Urinary bladder (tissue), 4 donors: ENCODE data around the gene RAB3B. TPM values are rescaled to one million over a fixed set of nuclear protein-coding genes. Genes with fewer than 3 reads are reported as not detected.
"Not testable (repeated sequence)": the region's sequence is repeated elsewhere in the genome, so short reads cannot be mapped to it uniquely, and the experiment has no call there.

Source experiments
- DNase-seq: peaks from one replicate; pipeline ENCODE4 v3.0.0-alpha.2; 2015; ENCODE audit errors: extremely low spot score
- H3K27ac ChIP-seq: one replicate; pipeline ENCODE4 v1.5.1; 2013; ENCODE audit warnings: low read depth, mild to moderate bottlenecking, moderate library complexity
- H3K36me3 ChIP-seq: one replicate; pipeline ENCODE4 v1.6.1; 2013; ENCODE audit warnings: mild to moderate bottlenecking, moderate library complexity; ENCODE audit not compliant: insufficient read depth
- H3K4me1 ChIP-seq: one replicate; pipeline ENCODE4 v1.6.1; 2013; ENCODE audit warnings: mild to moderate bottlenecking, moderate library complexity; ENCODE audit not compliant: insufficient read depth
- H3K4me3 ChIP-seq: one replicate; pipeline ENCODE4 v1.5.1; 2013; ENCODE audit warnings: low read depth, low read length
- WGBS: extraction: QIAGEN DNeasy Blood & Tissue Kit; methylation state at CpG from one replicate; pipeline ENCODE4 v1.1.7; 2013; 5-methylcytosine and 5-hydroxymethylcytosine counted together
- polyA plus RNA-seq: library from polyadenylated mRNA; stranded (reverse); fragments of 200-250 nt; gene quantifications from one replicate; pipeline ENCODE4 v1.2.3, GENCODE V29; 2013
- small RNA-seq: library from RNA; depleted of rRNA; stranded (forward); fragments of <200 nt; gene quantifications from one replicate; pipeline ENCODE3, GENCODE V24; 2014
- total RNA-seq: library from RNA; depleted of rRNA; stranded (reverse); fragments of >200 nt; gene quantifications from one replicate; pipeline ENCODE4 v1.2.3, GENCODE V29; 2014
- donor health status: healthy with polysubstance abuse.
- donor health status: healthy.

Gene RAB3B
- total and polyA plus RNA-seq, 2 donors, result 0.44 to 1.7 TPM

GRCh38 chr1:51875291-51875772 lies 115.2 kb downstream of the RAB3B start:
- Histone ChIP-seq H3K4me3 (no peak overlapping the region), H3K27ac (no peak overlapping the region), H3K36me3 (no peaks in the 10 kb centered on the region), H3K4me1 (peaks cover 1% of the 10 kb centered on the region)
- 74% methylated on average over 6 of the region's 6 CpGs for WGBS
- no peak for DNase-seq

GRCh38 chr1:51873270-51873669 lies 117.2 kb downstream of the RAB3B start:
- not testable (repeated sequence) for H3K36me3 ChIP-seq, H3K27ac ChIP-seq, H3K4me3 ChIP-seq, H3K4me1 ChIP-seq, DNase-seq
- WGBS, result 100% methylated on average over 1 of the region's 1 CpG

- H3K27ac ChIP-seq, result no peak overlapping the region
- no peak for DNase-seq
- no peaks in the 10 kb centered on the region for H3K4me1 ChIP-seq
- no peaks in the 10 kb centered on the region for H3K36me3 ChIP-seq
- WGBS, result 97% methylated on average over 6 of the region's 6 CpGs
- H3K4me3 ChIP-seq, result no peak overlapping the region
Observed at GRCh38 chr1:51871351-51871975, 119.0 kb downstream of the RAB3B start.

GRCh38 chr1:51870603-51871350 lies 119.7 kb downstream of the RAB3B start:
- no peak overlapping the region for H3K27ac ChIP-seq
- WGBS, result 93% methylated on average over 7 of the region's 7 CpGs
- no peak overlapping the region for H3K4me3 ChIP-seq
- no peak for DNase-seq
- no peaks in the 10 kb centered on the region for H3K36me3 ChIP-seq
- no peaks in the 10 kb centered on the region for H3K4me1 ChIP-seq

- no peaks in the 10 kb centered on the region for H3K36me3 ChIP-seq
- DNase-seq, result no peak
- 90% methylated on average over 4 of the region's 4 CpGs for WGBS
- no peak overlapping the region for H3K27ac ChIP-seq
- H3K4me3 ChIP-seq, result no peak overlapping the region
- H3K4me1 ChIP-seq, result no peaks in the 10 kb centered on the region
Observed at GRCh38 chr1:51867479-51868232, 122.8 kb downstream of the RAB3B start.

GRCh38 chr1:51863384-51863783 lies 127.1 kb downstream of the RAB3B start:
- H3K36me3 ChIP-seq, result peaks cover 2% of the 10 kb centered on the region
- no peak overlapping the region for H3K27ac ChIP-seq
- H3K4me1 ChIP-seq, result no peaks in the 10 kb centered on the region
- WGBS, result 89% methylated on average over 2 of the region's 2 CpGs
- DNase-seq, result no peak
- no peak overlapping the region for H3K4me3 ChIP-seq

- Histone ChIP-seq H3K4me3 (no peak overlapping the region), H3K27ac (no peak overlapping the region), H3K4me1 (no peaks in the 10 kb centered on the region), H3K36me3 (peaks cover 2% of the 10 kb centered on the region)
- no peak for DNase-seq
- 97% methylated on average over 5 of the region's 5 CpGs for WGBS
Observed at GRCh38 chr1:51861669-51862068, 128.8 kb downstream of the RAB3B start.

GRCh38 chr1:51859735-51860134 lies 130.8 kb downstream of the RAB3B start:
- 71% methylated on average over 2 of the region's 2 CpGs for WGBS
- H3K27ac ChIP-seq, result no peak overlapping the region
- H3K4me3 ChIP-seq, result no peak overlapping the region
- peaks cover 2% of the 10 kb centered on the region for H3K36me3 ChIP-seq
- DNase-seq, result no peak
- no peaks in the 10 kb centered on the region for H3K4me1 ChIP-seq

- no peak for DNase-seq
- Histone ChIP-seq H3K4me3 (no peak overlapping the region), H3K36me3 (peaks cover 2% of the 10 kb centered on the region), H3K4me1 (no peaks in the 10 kb centered on the region), H3K27ac (no peak overlapping the region)
- 92% methylated on average over 2 of the region's 2 CpGs for WGBS
Observed at GRCh38 chr1:51859333-51859732, 131.2 kb downstream of the RAB3B start.

GRCh38 chr1:51858892-51859291 lies 131.6 kb downstream of the RAB3B start:
- DNase-seq, result no peak
- WGBS, result 87% methylated on average over 1 of the region's 1 CpG

More at GRCh38 chr1:51858892-51859291, 131.6 kb downstream of the RAB3B start:
- H3K36me3 ChIP-seq, result peaks cover 2% of the 10 kb centered on the region
- no peak overlapping the region for H3K4me3 ChIP-seq
- no peak overlapping the region for H3K27ac ChIP-seq
- no peaks in the 10 kb centered on the region for H3K4me1 ChIP-seq

Small RNAs within 50 kb of the gene (small RNA-seq; reads per million reads assigned to genes)
- gene RN7SL290P (not detected), gene RNA5SP48 (not detected)

Other genes with a start within 250 kb of the RAB3B start
- gene NRDC, start 112.0 kb downstream of the RAB3B start, total RNA-seq, result 108 TPM
- 62.3 TPM for gene NRDC, start 112.0 kb downstream of the RAB3B start, polyA plus RNA-seq
- 4.9 TPM for gene KTI12, start 43.1 kb upstream of the RAB3B start, total RNA-seq
- 11.1 TPM for gene KTI12, start 43.1 kb upstream of the RAB3B start, polyA plus RNA-seq
- gene TXNDC12, start 64.5 kb upstream of the RAB3B start, total RNA-seq, result 20.5 TPM
- gene TXNDC12, start 64.5 kb upstream of the RAB3B start, polyA plus RNA-seq, result 24.9 TPM
- 68.6 TPM for gene BTF3L4, start 65.6 kb upstream of the RAB3B start, total RNA-seq
- 42.4 TPM for gene BTF3L4, start 65.6 kb upstream of the RAB3B start, polyA plus RNA-seq
- gene ZFYVE9, start 151.4 kb upstream of the RAB3B start, total RNA-seq, result 73.5 TPM
- gene ZFYVE9, start 151.4 kb upstream of the RAB3B start, polyA plus RNA-seq, result 13.1 TPM